AG09319 (cell line): ENCODE measurements around the gene UBN1.

Experiments used
- DNase-seq: peaks from one replicate; pipeline ENCODE4 v3.0.0-alpha.2; 2010; ENCODE audit warnings: low read depth; ENCODE audit errors: extremely low read depth
- CTCF ChIP-seq: IDR thresholded peaks from 2 replicates; pipeline ENCODE4 v1.5.1; 2011; ENCODE audit warnings: low read depth, mild to moderate bottlenecking, inconsistent platforms, low read length, moderate library complexity

UBN1 gene

GRCh38 chr16:4900036-4900435 lies 52.8 kb downstream of the UBN1 start:
- no peak for TF ChIP-seq CTCF
- no peak for DNase-seq

- TF ChIP-seq CTCF = no peak
- DNase-seq = no peak
Observed at GRCh38 chr16:4900750-4901149, 53.5 kb downstream of the UBN1 start.

- DNase-seq = no peak
- TF ChIP-seq CTCF = no peak
Observed at GRCh38 chr16:4902038-4902437, 54.8 kb downstream of the UBN1 start.

DNA sequence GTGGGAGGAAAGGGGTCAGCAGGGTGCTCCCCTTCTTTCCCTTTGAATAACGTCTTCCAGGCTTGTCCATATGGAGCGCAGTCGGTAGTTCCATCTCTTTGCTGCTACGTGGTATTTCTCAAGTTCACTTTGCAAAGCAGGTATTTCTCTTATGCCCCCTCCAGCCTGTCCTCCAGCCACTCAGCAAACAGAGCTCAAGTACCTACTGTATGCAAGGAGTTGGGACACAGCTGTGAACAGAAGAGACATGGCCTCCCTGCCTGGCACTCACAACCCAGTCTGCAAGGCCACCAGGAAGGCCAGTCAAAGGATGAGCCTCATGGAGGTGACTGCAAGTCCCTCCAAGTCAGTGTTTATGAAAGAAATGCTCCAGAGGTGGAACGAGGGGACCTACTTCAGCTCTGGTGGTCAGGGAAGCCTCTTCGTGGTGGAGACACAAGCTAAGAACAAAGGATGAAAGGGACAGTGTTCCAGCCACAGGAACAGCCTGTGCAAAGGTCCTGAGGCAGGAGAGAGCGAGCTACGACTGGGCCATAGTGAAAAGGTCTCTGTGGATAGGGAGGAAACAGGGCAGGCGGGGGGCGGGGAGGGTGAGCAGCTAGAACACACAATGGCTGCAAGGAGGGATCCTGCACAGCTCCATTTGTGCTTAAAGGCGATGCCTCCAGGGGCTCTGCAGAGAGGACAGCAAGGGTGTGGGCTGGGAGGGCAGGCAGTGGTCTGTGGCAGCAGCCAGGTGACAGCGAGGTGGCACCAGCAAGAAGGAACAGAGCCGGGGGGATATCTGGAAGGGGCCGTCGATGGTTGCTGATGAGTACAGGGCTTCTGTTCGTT lies 57.0 kb downstream of the UBN1 start:
- no peak for DNase-seq
- no peak for TF ChIP-seq CTCF

GRCh38 chr16:4904942-4905615 lies 57.8 kb downstream of the UBN1 start:
- TF ChIP-seq CTCF = no peak
- no peak for DNase-seq

DNA sequence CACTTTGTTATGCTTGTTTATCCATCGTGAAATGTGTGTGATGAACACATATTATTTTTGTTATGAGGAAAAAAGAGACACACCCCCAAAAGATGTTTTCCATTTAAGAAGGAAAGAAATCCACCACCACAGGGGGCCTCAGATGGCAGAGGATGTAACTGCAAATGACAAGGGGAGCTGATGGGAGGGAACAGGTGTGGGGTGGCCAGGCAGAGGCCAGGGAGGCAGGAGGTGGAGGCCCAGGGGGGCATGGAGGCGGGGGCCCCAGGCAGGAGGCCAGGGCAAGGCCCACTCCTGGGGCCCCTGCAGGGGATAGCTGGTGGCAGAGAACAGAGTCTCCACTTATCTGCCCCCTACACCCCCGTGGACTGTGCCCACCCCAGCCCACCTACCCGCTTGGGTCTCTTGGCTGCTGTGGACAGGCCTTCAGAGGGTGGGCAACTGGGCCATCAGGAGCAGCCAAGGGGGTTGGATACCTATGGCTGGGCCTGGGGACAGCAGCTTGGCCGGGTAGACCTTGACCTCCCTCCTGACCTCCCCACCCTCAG lies 61.6 kb downstream of the UBN1 start:
- DNase-seq = no peak
- no peak for TF ChIP-seq CTCF

- TF ChIP-seq CTCF = no peak
- no peak for DNase-seq
Observed at GRCh38 chr16:4909825-4910224, 62.5 kb downstream of the UBN1 start.
